Activated B cell treated with CpG ODN at 0.5 μM for 24 hours (primary cell): ENCODE measurements around the gene HOXA2. TPM values are rescaled to one million over a fixed set of nuclear protein-coding genes. Genes with fewer than 3 reads are reported as not detected.

Source experiments
- ATAC-seq: fragments of 200-7000 bp; cut with Tn5 transposase; one replicate; pipeline ENCODE4 v1.10.0; 2021; ENCODE audit warnings: low read depth, mild to moderate bottlenecking, moderate library complexity
- CTCF ChIA-PET: fragments of 350-600 bp; sonication (Branson Sonifier 250); formaldehyde crosslinking; loops from one replicate; lab custom pipeline; 2021; ENCODE audit warnings: antibody characterized with exemption; lab: Charles Lee
- POLR2A ChIA-PET: fragments of 350-600 bp; sonication (Branson Sonifier 250); formaldehyde crosslinking; loops from one replicate; lab custom pipeline; 2021; ENCODE audit warnings: antibody characterized with exemption; lab: Charles Lee
- DNase-seq: peaks from one replicate; pipeline ENCODE4 v3.0.0; 2022
- H3K27ac Mint-ChIP-seq: one replicate; pipeline ENCODE4 v1.8.0; 2020; ENCODE audit warnings: mixed read lengths
- H3K27me3 Mint-ChIP-seq: one replicate; pipeline ENCODE4 v1.8.0; 2021; ENCODE audit warnings: mixed read lengths
- H3K36me3 Mint-ChIP-seq: one replicate; pipeline ENCODE4 v1.8.0; 2021; ENCODE audit warnings: low read depth, mixed read lengths
- H3K4me1 Mint-ChIP-seq: one replicate; pipeline ENCODE4 v1.8.0; 2021; ENCODE audit warnings: mixed read lengths
- H3K4me3 Mint-ChIP-seq: one replicate; pipeline ENCODE4 v1.8.0; 2020; ENCODE audit warnings: mild to moderate bottlenecking, mixed read lengths
- H3K9me3 Mint-ChIP-seq: one replicate; pipeline ENCODE4 v1.8.0; 2020; ENCODE audit warnings: mixed read lengths
- CTCF ChIP-seq: fragments of 200-600 bp; IDR thresholded peaks from one replicate; pipeline ENCODE4 v1.8.0; 2022; ENCODE audit warnings: antibody characterized with exemption, mild to moderate bottlenecking
- intact Hi-C: fragments of 100-400 bp; cut with micrococcal nuclease; formaldehyde crosslinking; loops from one replicate; pipeline ENCODE4 v1.15.1; 2024
- total RNA-seq: library from RNA; stranded (reverse); gene quantifications from 2 replicates; pipeline ENCODE4 v1.2.3, GENCODE V29; 2022

Gene HOXA2
- total RNA-seq, 1 donor from 2014 or later = not detected

GRCh38 chr7:27110186-27111031, 7.9 kb upstream of the HOXA2 start:
- no peak for TF ChIP-seq CTCF
- H3K4me1 Mint-ChIP-seq = no peaks in the 10 kb centered on the region
- no peaks in the 10 kb centered on the region for H3K9me3 Mint-ChIP-seq
- no peak overlapping the region for H3K27ac Mint-ChIP-seq
- ATAC-seq (no peak), DNase-seq (no peak)
- no peak overlapping the region for H3K4me3 Mint-ChIP-seq
- intact Hi-C loops = no loop called here
- peaks cover 10% of the 10 kb centered on the region for H3K27me3 Mint-ChIP-seq
- ChIA-PET POLR2A (no interaction called here), CTCF (no interaction called here)
- H3K36me3 Mint-ChIP-seq = no peaks in the 10 kb centered on the region

GRCh38 chr7:27109466-27110185, 7.1 kb upstream of the HOXA2 start:
- Mint-ChIP-seq H3K9me3 (no peaks in the 10 kb centered on the region), H3K36me3 (no peaks in the 10 kb centered on the region), H3K4me1 (no peaks in the 10 kb centered on the region), H3K4me3 (no peak overlapping the region), H3K27ac (no peak overlapping the region), H3K27me3 (peaks cover 12% of the 10 kb centered on the region)
- DNase-seq (no peak), ATAC-seq (no peak)
- ChIA-PET POLR2A (no interaction called here), CTCF (no interaction called here)
- no peak for TF ChIP-seq CTCF
- intact Hi-C loops = no loop called here

- no peak overlapping the region for H3K27ac Mint-ChIP-seq
- ChIA-PET CTCF (no interaction called here), POLR2A (no interaction called here)
- TF ChIP-seq CTCF = no peak
- no peaks in the 10 kb centered on the region for H3K4me1 Mint-ChIP-seq
- H3K4me3 Mint-ChIP-seq = no peak overlapping the region
- intact Hi-C loops = no loop called here
- H3K9me3 Mint-ChIP-seq = no peaks in the 10 kb centered on the region
- DNase-seq (no peak), ATAC-seq (no peak)
- no peaks in the 10 kb centered on the region for H3K36me3 Mint-ChIP-seq
- peaks cover 18% of the 10 kb centered on the region for H3K27me3 Mint-ChIP-seq
Observed at GRCh38 chr7:27108390-27109127, 6.1 kb upstream of the HOXA2 start.

- intact Hi-C loops = no loop called here
- TF ChIP-seq CTCF = no peak
- CTCF ChIA-PET = no interaction called here
- ATAC-seq (no peak), DNase-seq (no peak)
- Mint-ChIP-seq H3K4me1 (peaks cover 4% of the 10 kb centered on the region), H3K4me3 (no peak overlapping the region), H3K9me3 (no peaks in the 10 kb centered on the region), H3K27ac (no peak overlapping the region), H3K36me3 (no peaks in the 10 kb centered on the region), H3K27me3 (peaks cover 27% of the 10 kb centered on the region)
- POLR2A ChIA-PET = no interaction called here
Observed at GRCh38 chr7:27107391-27108381, 5.2 kb upstream of the HOXA2 start.
